SU-DHL-6 (cell line): Measurements from ENCODE around the gene TAS2R13.

Source experiments
- H2AFZ ChIP-seq: fragments of 200-600 bp; sonication (generic); 2 replicates; pipeline ENCODE4 v1.6.1; 2014; ENCODE audit warnings: low read depth, mild to moderate bottlenecking, moderate library complexity, mixed read lengths, antibody characterized with exemption, low read length; ENCODE audit not compliant: severe bottlenecking
- H3F3A ChIP-seq: fragments of 200-600 bp; shearing (Covaris generic); 2 replicates; pipeline ENCODE4 v1.6.0; 2016; ENCODE audit warnings: antibody characterized with exemption, mild to moderate bottlenecking; ENCODE audit not compliant: insufficient read depth
- H3K27ac ChIP-seq: fragments of 200-600 bp; sonication (generic); 2 replicates; pipeline ENCODE4 v1.5.1; 2016; ENCODE audit warnings: low read depth, mild to moderate bottlenecking, low read length, moderate library complexity, mixed read lengths
- H3K27me3 ChIP-seq: fragments of 200-600 bp; sonication (generic), shearing (Covaris generic); 2 replicates; pipeline ENCODE4 v1.6.0; 2014; ENCODE audit warnings: mild to moderate bottlenecking, low read length
- H3K36me3 ChIP-seq: fragments of 200-600 bp; sonication (generic); 2 replicates; pipeline ENCODE4 v1.6.1; 2014; ENCODE audit warnings: mild to moderate bottlenecking, low read length, mixed read lengths
- H3K4me2 ChIP-seq: fragments of 300-600, 200-600 bp; shearing (Covaris generic), sonication (generic); 2 replicates; pipeline ENCODE4 v1.6.0; 2014; ENCODE audit warnings: low read length, low read depth, mild to moderate bottlenecking; ENCODE audit not compliant: poor library complexity, severe bottlenecking
- H3K4me3 ChIP-seq: fragments of 200-600 bp; sonication (generic); 2 replicates; pipeline ENCODE4 v1.5.1; 2014; ENCODE audit warnings: antibody characterized with exemption, low read length, mild to moderate bottlenecking, mixed read lengths; ENCODE audit not compliant: insufficient read depth, poor library complexity, severe bottlenecking
- H3K79me2 ChIP-seq: fragments of 200-600 bp; sonication (generic); 2 replicates; pipeline ENCODE4 v1.6.1; 2014; ENCODE audit warnings: mild to moderate bottlenecking, low read length, moderate library complexity; ENCODE audit not compliant: insufficient read depth
- H3K9ac ChIP-seq: fragments of 200-600 bp; sonication (generic); 2 replicates; pipeline ENCODE4 v1.7.0; 2014; ENCODE audit warnings: mild to moderate bottlenecking, low read length
- H3K9me2 ChIP-seq: fragments of 200-600 bp; sonication (generic); replicated peaks from 2 replicates; pipeline ENCODE4 v1.6.1; 2014; ENCODE audit warnings: low read length; ENCODE audit not compliant: insufficient read depth
- H3K9me3 ChIP-seq: fragments of 200-600 bp; sonication (generic); 2 replicates; pipeline ENCODE4 v1.6.1; 2014; ENCODE audit warnings: low read length, mixed read lengths; ENCODE audit not compliant: insufficient read depth
- H4K20me1 ChIP-seq: fragments of 200-600 bp; sonication (generic); 2 replicates; pipeline ENCODE4 v1.6.1; 2014; ENCODE audit warnings: low read depth, mild to moderate bottlenecking, antibody characterized with exemption, low read length, moderate library complexity, mixed read lengths
- EZH2phosphoT487 ChIP-seq: fragments of 200-600 bp; sonication (generic), shearing (Covaris generic); conservative IDR thresholded peaks from 2 replicates; pipeline ENCODE4 v1.6.1; 2018; ENCODE audit warnings: mild to moderate bottlenecking, antibody characterized with exemption, low read length, moderate library complexity, mixed read lengths
- TF ChIP-seq, protein P1 (sequence below): fragments of 200-600 bp; sonication (generic); IDR thresholded peaks from one replicate; pipeline ENCODE4 v1.5.1; 2017; ENCODE audit warnings: antibody characterized with exemption, mild to moderate bottlenecking, low read length, moderate library complexity; ENCODE audit not compliant: insufficient read depth, poor library complexity, severe bottlenecking

The TAS2R13 gene

GRCh38 chr12:10873378-10873777 lies 36.0 kb downstream of the TAS2R13 start:
- H3K36me3 ChIP-seq: no peaks in the 10 kb centered on the region
- H4K20me1 ChIP-seq: no peaks in the 10 kb centered on the region
- H3K9me3 ChIP-seq: no peaks in the 10 kb centered on the region
- H3K4me3 ChIP-seq: no peak overlapping the region
- no peak overlapping the region for H3K9ac ChIP-seq
- no peak overlapping the region for H3K27ac ChIP-seq
- H3K79me2 ChIP-seq: no peaks in the 10 kb centered on the region
- H2AFZ ChIP-seq: no peak overlapping the region
- H3K4me2 ChIP-seq: no peak overlapping the region
- no peaks in the 10 kb centered on the region for H3K27me3 ChIP-seq
- H3F3A ChIP-seq: no peaks in the 10 kb centered on the region
- TF ChIP-seq EZH2phosphoT487: no peak
- TF ChIP-seq, protein P1, sequence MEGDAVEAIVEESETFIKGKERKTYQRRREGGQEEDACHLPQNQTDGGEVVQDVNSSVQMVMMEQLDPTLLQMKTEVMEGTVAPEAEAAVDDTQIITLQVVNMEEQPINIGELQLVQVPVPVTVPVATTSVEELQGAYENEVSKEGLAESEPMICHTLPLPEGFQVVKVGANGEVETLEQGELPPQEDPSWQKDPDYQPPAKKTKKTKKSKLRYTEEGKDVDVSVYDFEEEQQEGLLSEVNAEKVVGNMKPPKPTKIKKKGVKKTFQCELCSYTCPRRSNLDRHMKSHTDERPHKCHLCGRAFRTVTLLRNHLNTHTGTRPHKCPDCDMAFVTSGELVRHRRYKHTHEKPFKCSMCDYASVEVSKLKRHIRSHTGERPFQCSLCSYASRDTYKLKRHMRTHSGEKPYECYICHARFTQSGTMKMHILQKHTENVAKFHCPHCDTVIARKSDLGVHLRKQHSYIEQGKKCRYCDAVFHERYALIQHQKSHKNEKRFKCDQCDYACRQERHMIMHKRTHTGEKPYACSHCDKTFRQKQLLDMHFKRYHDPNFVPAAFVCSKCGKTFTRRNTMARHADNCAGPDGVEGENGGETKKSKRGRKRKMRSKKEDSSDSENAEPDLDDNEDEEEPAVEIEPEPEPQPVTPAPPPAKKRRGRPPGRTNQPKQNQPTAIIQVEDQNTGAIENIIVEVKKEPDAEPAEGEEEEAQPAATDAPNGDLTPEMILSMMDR: no peak
- H3K9me2 ChIP-seq: no peaks in the 10 kb centered on the region

DNA sequence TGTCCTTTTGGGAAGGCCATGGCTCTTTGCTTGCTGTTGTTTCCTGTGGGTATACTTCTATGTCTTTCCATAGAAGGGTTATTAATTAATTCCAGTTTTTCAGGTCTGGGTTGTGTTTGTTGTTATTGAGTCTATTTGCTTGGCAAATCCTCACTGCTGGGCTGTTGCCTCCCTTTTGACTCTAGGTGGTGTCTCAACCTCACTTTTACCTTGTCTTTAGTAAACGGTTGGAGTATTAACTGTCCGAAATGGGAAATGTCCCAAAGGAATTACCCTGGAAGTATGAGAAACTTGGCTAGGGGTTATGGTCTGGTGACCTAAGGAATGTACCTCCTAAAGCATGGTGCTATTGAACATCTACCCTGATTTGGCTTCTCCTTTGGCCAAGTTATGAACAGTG lies 42.0 kb downstream of the TAS2R13 start:
- H2AFZ ChIP-seq: no peak overlapping the region
- H3K9me2 ChIP-seq: no peaks in the 10 kb centered on the region
- no peak overlapping the region for H3K27ac ChIP-seq
- TF ChIP-seq EZH2phosphoT487: no peak
- TF ChIP-seq, protein P1: no peak
- no peaks in the 10 kb centered on the region for H3K79me2 ChIP-seq
- no peaks in the 10 kb centered on the region for H3K36me3 ChIP-seq
- no peak overlapping the region for H3K4me3 ChIP-seq
- no peaks in the 10 kb centered on the region for H3K27me3 ChIP-seq
- no peak overlapping the region for H3K4me2 ChIP-seq
- no peaks in the 10 kb centered on the region for H4K20me1 ChIP-seq
- H3K9me3 ChIP-seq: no peaks in the 10 kb centered on the region
- no peaks in the 10 kb centered on the region for H3F3A ChIP-seq
- no peak overlapping the region for H3K9ac ChIP-seq

DNA sequence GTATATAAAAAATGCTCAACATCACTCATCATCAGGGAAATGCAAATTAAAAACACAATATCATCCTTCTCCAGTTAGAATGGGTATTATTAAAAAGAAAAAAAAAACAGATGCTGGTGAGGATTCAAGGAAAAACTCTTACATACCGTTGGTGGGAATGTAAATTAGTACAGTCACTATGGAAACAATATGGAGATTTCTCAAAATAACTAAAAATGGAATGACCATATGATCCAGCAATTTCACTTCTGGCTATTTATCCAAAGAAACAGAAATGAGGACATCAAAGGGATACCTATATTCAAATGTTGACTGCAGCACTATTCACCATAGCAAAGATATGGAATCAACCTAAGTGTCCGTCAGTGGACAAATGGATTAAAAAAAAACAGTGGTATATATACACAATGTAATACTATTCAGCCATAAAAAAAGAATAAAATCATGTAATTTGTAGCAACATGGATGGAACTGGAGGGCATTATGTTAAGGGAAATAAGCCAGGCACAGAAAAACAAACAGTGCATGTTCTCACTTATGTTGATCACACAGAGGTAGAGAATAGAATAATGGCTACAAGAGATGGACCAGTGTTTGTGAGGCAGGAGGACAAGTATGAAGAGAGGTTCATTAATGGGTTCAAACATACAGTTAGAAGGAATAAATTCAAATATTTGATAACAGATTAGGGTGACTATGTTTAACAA lies 45.7 kb downstream of the TAS2R13 start:
- Histone ChIP-seq H2AFZ (no peak overlapping the region), H3K79me2 (no peaks in the 10 kb centered on the region), H3K9ac (no peak overlapping the region), H3K4me3 (no peak overlapping the region), H3K27me3 (no peaks in the 10 kb centered on the region), H3K9me3 (no peaks in the 10 kb centered on the region), H4K20me1 (no peaks in the 10 kb centered on the region), H3F3A (no peaks in the 10 kb centered on the region), H3K4me2 (no peak overlapping the region), H3K27ac (no peak overlapping the region), H3K9me2 (no peaks in the 10 kb centered on the region), H3K36me3 (no peaks in the 10 kb centered on the region)
- TF ChIP-seq, protein P1: no peak
- no peak for TF ChIP-seq EZH2phosphoT487
